A172 (cell line): ENCODE data around the gene RRAS. TPM values are rescaled to one million over a fixed set of nuclear protein-coding genes. Genes with fewer than 3 reads are reported as not detected.
"Not testable (repeated sequence)": the region's sequence is repeated elsewhere in the genome, so short reads cannot be mapped to it uniquely, and the experiment has no call there.

ENCODE experiments used
- DNase-seq: peaks from one replicate; pipeline ENCODE4 v3.0.0-alpha.2; 2015; ENCODE audit warnings: low spot score
- total RNA-seq: library from RNA; depleted of rRNA; stranded (reverse); fragments of >200 nt; shearing (Covaris generic); gene quantifications from 2 replicates; pipeline ENCODE4 v1.2.3, GENCODE V29; 2014

The RRAS gene
- total RNA-seq, 1 experiment from 2014 or later, result 32.0 TPM

DNA sequence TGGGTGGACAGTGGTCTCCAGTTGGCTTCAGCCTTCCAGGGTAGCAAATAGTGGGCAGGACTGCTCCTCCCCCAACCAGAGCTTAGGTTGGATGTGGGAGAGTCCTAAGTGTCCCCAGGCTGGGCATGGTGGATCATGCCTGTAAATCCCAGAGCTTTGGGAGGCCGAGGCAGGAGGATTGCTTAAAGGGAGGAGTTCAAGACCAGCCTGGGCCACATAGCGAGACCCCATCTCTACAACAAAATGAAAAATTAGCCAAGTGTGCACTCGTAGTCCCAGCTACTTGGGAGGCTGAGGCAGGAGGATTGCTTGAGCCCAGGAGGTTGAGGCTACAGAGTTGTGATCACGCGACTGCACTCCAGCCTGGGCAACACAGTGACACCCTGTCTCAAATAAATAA is 7.4 kb downstream of the RRAS start:
- no peak for DNase-seq

DNA sequence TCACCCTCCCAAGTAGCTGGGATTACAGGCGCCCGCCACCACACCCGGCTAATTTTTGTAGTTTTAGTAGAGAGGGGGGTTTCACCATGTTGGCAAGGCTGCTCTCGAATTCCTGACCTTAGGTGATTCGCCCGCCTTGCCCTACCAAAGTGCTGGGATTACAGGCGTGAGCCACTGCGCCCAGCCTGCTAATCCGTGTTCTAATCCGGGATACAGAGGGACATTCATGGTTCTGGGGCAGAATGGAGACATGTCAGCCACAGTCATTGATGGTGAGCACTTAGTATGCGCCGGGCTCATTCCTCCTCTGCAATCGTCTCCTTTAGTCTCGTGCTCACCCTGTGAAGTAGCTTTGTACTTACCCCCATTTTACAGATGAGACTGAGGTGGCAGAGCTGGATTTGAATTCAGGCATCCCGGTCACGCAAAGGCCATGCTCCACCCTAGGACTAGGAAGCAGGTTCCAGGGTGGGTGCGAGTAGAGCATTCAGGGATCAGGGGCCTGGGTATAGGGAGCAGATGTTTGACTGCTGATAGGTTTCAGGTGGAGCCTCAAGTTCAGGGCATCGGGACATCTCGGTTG is 8.2 kb downstream of the RRAS start:
- DNase-seq, result no peak

DNA sequence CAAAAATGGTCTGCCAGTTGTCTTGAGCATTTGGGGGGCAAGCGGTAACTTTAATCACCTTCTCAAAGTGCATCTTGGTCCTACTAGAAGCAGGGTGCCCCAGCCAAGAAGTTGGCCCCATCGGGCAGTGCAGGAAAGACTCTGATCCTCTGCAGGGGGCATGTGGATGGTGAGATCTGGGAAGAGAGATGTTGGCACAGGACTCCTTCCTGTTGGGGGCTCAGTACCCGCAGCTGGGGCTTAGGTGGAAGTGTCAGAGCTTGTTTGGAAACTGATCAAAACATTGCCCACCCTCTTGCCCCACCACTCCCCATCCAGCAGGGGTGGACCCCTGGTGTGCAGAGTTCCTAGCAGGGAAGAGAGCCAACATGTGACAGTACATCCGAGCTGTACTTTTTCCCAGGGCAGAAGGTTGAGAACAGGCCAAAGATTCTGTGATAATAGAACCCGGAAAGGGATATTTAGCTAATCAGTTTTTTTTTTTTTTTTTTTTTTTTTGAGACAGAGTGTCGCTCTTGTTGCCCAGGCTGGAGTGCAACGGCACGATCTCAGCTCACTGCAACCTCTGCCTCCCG is 8.8 kb downstream of the RRAS start:
- DNase-seq, result no peak

DNA sequence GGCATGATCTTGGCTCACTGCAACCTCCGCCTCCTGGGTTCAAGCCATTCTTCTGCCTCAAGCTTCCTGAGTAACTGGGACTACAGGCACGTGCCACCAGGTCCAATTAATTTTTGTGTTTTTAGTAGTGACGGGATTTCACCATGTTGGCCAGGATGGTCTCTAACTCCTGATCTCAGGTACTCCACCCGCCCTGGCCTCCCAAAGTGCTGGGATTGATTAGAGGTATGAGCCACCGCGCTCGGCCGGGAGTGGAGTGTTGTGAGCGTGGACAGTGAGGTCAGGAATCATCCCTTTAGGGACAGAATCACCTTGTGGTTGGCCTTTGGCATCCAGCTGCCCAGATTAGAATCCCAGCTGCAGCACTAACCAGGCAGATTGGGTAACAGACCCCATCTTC is 10.3 kb downstream of the RRAS start:
- DNase-seq, result no peak

DNA sequence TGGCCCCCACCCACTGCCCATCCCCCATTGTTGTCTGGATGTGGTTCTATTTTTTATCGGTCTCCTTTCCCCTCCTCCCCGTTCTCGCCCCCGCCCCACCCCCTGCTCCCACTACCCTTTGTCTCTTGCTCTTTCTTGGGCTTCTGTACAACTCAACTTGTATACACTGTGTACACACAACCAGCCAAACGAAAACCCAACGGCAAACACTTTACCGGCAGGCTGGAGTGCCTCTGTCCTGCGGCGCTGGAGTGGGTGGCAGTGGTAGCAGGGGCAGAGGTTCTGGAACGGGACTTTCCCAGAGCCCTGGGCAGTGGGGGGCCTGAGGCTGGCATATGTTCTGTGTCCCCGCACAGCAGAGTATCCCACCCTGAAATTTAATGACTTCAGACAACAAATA is 13.7 kb downstream of the RRAS start:
- DNase-seq, result no peak

DNA sequence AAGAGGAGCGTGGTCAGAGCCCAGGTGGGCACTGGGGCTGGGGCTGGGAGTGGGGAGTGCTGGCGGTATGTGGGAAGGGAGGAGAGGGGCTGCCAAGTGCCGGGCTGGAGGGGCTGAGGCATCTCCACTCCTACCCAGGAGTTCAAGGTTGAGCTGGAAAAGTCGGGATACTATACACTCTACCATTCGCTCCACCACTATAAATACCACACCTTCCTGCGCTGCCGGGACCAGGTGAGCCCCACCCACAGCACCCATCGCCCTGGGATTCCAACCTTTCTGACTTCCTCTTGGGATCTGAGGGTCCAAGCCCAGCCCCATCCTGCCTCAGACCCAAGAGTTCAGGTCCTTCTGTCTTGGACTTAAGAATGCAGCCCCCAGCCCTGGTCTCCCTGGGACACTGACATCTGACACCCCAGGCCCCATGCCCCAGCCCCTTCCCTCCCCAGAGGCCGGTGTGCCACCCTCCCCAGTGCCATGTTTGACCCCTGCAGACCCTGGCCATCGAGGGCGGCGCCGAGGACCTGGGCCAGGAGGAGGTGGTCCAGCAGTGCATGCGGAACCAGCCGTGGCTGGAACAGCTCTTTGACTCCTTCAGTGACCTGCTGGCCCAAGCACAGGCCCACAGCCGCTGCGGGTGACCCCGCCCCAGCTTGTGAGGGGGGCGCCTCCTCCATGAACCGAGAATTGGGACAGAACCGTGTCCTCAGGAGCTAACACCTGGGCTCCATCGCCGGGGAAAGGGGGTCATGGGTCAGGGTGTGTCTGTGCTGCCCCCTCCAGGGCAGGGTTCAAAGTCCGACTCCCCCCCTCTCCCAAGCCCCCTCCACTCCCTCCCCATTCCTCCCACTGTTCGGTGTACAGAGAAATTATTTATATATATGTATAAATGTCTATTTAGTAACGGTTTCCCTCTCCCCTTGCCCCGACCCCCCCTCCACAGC is 14.7 kb downstream of the RRAS start:
- no peak for DNase-seq

DNA sequence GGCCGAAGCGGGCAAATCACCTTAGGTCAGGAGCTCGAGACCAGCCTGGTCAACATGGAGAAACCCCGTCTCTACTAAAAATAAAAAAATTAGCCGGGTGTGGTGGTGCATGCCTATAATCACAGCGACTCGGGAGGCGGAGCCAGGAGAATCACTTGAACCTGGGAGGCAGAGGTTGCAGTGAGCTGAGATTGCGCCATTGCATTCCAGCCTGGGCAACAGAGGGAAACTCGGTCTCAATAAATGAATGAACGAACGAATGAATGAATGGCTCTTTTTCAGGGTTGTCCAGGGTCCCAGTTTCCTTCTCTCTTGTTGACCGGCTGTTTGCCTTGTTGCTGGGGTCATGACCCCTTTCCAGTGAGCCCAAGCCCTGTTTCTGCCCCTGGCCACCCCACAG is 22.1 kb downstream of the RRAS start:
- not testable (repeated sequence) for DNase-seq

DNA sequence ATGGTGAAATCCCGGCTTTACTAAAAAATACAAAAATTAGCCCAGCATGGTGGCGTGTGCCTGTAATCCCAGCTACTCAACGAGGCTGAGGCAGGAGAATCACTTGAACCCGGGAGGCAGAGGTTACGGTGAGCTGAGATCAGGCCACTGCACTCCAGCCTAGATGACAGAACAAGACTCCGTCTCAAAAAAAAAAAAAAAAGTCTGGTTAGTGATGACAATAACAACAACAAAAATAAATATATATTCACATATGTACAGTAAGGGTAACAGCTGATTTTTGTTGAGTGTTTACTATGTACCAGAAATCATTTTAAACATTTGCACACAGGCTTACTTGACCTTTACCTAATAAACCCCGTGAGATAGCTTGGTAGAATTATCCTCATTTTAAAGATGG is 23.0 kb downstream of the RRAS start:
- DNase-seq, result no peak

DNA sequence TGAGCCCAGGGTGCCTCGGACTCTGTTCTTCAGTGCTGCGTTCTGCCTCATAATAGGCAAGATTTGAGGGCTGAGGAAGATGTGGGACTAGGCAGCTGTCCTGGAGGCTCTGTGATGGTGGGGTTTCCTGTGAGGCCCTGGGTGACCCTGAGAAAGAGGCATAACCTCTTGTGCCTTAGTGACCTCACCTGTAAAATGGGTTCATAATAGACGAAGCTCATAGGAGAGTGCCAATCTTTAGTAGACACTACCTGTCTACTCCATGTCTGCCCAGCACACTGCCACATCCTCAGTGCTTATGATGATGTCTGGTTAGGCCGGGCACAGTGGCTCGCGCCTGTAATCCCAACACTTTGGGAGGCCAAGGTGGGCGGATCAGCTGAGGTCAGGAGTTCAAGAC is 23.4 kb downstream of the RRAS start:
- DNase-seq, result no peak

DNA sequence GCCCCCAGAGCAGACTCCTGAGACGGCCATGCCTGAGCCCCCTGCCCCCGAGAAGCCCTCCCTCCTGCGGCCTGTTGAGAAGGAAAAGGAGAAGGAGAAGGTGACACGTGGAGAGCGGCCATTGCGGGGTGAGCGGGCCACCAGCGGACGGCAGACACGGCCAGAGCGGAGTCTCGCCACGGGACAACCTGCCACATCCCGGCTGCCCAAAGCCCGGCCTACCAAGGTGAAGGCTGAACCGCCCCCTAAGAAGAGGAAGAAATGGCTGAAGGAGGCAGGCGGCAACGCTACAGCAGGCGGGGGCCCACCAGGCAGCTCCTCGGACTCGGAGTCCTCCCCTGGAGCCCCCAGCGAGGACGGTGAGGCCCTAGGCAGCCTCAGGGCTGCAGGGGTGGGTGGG is 24.1 kb downstream of the RRAS start:
- no peak for DNase-seq

DNA sequence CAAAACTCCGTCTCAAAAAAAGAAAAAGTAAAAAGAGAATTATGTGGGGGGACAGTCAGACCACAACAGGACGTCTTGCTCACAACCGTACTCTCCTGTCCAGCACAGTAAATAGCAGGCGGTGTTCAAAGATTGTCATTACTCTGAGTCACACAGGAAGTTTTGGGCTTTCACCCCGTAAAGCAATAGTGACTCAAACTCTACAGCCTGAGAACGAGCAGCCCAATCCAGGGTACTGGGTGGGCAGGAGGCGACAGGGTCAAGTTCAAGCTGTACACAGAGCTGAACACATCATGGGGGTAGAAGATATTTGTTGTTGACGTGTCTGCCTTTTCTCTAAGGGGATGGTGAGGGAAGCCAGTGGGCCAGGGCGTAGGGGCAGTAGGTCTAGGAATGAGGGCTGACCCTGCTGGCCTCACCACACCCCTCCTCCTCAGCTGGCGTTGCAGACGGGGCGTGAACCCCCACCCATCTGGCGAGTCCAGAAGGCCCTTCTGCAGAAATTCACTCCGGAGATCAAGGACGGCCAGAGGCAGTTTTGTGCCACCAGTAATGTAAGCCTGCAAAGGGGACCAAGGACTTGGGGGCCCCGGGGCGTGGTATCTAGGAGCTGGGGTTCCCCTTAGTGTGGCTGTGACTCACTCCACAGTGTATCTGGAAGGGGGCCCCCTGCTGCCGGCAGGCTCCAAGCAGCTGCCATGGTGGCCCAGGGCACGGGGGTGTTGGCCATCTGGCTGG is 25.7 kb downstream of the RRAS start:
- peak; percentile 97 for DNase-seq

DNA sequence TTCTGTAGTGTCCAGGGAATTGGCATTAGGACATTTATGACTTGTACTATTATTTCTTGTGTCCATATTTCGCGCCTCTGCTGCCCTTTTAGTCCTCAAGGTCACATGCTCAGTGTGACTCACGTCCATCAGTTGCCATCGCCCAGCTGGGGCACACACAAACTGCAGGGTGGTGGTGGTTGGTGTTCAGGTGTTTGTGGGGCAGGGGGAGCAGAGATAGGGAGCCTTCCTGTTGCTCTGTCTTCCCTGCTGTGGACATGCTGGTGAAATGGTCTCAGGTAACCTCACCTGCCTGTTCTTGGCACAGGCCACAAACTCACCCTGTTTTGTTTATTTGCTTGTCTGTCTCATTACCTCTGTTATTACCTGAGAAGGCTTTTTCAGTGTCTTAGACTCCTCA is 26.6 kb downstream of the RRAS start:
- DNase-seq, result peak; percentile 85

DNA sequence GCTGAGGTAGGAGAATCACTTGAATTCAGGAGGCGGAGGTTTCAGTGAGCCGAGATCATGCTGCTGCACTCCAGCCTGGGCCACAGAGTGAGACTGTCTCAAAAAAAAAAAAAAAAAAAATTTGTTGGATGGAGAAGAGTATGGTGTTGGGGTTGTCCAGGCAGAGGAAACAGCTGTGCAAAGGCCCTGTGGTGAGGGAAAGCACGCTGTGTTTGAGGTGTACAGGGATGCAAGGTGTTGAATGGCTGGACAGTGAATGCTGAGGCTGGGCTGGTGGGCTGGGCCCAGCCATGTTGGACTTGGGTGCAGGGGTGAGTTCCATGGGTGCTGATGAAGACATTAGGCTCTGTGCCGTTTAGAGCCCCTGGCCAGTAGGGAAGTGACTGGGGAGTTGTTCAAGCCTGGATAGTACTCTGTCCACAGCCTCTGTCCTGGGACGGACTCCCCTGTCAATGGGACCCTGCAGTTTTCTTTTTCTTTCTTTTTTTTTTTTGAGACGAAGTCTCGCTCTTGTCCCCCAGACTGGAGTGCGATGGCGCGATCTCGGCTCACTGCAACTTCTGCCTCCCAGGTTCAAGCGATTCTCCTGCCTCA is 30.3 kb downstream of the RRAS start:
- DNase-seq, result no peak

DNA sequence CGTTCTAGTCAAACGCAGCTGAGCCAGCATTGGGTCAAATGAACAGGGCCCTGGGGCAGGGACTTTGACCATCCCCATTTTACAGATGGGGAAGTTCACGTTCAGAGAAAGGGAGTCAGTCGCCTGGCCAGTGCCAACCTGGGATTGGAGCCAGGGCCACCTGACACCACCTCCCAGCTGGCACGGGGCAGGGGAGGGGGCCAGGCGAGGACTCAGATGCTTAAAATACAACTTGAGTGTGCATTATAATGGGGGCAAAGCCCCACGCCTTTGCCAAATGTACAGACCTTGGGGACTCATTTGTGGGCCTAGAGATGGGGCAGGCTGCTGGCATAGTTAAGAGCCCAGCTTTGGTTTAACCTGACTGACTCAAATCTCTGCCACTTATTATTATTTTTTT is 34.3 kb downstream of the RRAS start:
- no peak for DNase-seq

DNA sequence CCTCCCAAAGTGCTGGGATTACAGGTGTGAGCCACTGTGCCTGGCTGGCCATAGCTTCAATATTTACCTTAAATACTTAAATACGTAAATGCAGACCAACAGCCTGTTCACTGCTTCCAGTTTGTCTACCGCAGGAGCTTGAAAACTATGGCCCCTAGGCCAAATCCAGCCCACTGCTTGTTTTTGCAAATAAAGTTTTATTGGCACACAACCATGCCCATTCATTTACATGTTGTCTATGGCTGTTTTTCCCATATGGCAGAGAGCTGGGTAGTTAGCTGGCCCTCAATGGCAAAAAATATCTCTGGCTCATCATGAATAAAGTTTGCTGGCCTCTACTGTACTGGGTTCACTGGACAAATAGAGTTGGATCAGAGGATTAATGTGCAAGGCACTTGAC is 37.1 kb downstream of the RRAS start:
- DNase-seq, result no peak

DNA sequence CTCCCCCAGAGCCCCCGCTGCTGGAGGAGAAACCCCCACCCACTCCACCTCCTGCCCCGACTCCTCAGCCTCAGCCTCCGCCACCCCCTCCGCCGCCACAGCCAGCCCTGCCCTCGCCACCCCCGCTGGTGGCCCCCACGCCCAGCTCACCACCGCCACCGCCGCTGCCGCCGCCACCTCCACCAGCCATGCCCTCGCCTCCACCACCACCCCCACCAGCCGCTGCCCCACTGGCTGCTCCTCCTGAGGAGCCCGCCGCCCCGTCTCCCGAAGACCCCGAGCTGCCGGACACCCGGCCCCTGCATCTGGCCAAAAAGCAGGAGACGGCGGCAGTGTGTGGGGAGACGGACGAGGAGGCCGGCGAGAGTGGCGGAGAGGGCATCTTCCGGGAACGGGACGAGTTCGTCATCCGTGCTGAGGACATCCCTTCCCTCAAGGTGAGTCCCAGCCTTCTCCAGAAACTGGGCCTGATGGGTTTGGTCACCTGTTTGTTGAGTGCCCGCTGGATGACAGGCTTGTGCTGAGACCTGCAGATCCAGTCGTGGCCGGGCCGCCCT is 38.4 kb downstream of the RRAS start:
- DNase-seq, result no peak

DNA sequence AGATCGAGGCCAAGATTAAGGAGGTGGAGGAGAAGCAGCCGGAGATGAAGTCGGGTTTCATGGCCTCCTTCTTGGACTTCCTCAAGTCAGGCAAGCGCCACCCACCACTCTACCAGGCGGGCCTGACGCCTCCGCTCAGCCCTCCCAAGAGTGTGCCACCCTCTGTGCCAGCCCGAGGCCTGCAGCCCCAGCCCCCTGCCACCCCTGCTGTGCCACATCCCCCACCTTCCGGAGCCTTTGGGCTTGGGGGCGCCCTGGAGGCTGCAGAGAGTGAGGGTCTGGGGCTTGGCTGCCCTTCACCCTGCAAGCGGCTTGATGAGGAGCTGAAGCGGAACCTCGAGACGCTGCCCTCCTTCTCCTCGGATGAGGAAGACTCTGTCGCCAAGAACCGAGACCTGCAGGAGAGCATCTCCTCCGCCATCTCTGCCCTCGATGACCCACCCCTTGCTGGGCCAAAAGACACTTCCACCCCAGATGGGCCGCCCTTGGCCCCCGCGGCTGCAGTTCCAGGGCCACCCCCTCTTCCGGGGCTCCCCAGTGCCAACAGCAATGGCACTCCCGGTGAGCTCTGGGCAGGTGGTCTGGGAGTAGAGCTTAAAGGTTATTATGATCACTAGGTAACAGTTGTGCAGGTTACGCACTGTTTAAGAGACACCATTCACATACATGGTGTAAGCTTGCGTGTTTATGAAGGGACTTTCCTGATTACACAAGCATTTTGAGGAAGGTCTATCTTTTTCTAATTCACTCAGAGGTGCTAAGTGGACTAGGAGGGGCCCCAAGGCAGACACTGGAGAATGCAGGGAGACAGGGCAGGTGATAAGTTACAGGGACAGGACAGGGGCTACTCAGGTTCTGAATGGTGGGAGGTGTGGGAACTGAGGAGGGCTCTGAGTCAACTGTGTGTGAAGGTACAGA is 40.3 kb downstream of the RRAS start:
- DNase-seq, result no peak

DNA sequence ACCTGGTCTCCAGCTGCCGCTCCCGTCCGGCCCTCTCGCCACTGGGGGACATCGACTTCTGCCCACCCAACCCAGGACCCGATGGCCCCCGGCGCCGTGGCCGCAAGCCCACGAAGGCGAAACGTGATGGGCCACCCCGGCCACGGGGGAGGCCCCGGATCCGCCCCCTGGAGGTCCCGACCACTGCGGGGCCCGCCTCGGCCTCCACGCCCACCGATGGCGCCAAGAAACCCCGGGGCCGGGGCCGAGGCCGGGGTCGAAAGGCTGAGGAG is 42.3 kb downstream of the RRAS start:
- no peak for DNase-seq

DNA sequence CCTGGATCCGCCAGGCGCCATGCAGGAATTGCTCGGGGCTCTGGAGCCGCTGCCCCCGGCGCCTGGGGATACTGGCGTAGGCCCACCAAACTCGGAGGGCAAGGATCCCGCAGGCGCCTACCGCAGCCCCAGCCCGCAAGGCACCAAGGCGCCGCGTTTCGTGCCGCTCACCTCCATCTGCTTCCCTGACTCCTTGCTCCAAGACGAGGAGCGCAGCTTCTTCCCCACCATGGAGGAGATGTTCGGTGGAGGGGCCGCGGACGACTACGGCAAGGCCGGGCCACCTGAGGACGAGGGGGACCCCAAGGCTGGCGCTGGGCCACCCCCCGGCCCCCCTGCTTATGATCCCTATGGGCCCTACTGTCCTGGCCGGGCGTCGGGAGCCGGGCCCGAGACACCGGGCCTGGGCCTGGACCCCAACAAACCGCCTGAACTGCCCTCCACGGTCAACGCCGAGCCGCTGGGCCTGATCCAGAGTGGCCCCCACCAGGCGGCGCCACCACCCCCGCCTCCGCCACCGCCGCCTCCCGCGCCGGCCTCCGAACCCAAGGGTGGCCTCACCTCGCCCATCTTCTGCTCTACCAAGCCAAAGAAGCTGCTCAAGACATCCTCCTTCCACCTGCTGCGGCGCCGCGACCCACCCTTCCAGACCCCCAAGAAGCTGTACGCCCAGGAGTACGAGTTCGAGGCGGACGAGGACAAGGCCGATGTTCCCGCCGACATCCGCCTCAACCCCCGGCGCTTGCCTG is 42.8 kb downstream of the RRAS start:
- DNase-seq, result no peak

DNA sequence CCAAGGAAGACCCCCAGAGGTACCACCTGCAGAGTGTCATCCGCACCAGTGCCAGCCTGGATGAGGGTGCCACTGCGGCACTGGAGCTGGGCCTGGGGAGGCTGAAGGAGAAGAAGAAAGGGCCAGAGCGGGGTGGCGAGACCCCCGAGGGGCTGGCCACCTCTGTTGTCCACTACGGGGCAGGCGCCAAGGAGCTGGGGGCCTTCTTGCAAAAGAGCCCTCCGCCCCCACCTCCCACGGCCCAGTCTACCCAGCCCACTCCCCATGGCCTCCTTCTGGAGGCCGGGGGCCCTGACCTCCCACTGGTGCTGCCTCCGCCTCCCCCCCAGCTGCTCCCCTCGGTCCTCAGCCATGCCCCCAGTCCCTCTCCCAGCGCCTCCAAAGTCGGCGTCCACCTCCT is 43.5 kb downstream of the RRAS start:
- no peak for DNase-seq
